Nephron progenitor cell (in vitro differentiated cells): ENCODE measurements around the gene EPHA7.

Experiments
- DNase-seq: peaks from one replicate; pipeline ENCODE4 v3.0.0; 2021
- H3K27ac Mint-ChIP-seq: 2 replicates; pipeline ENCODE4 v1.8.0; 2021; ENCODE audit warnings: mild to moderate bottlenecking, moderate library complexity, mixed read lengths
- H3K27me3 Mint-ChIP-seq: 2 replicates; pipeline ENCODE4 v1.8.0; 2021; ENCODE audit warnings: mild to moderate bottlenecking, low read depth, mixed read lengths; ENCODE audit not compliant: poor library complexity
- H3K36me3 Mint-ChIP-seq: 2 replicates; pipeline ENCODE4 v1.8.0; 2021; ENCODE audit warnings: low read depth, mixed read lengths
- H3K4me1 Mint-ChIP-seq: 2 replicates; pipeline ENCODE4 v1.8.0; 2021; ENCODE audit warnings: mixed read lengths
- H3K4me3 Mint-ChIP-seq: 2 replicates; pipeline ENCODE4 v1.8.0; 2021; ENCODE audit warnings: mild to moderate bottlenecking, moderate library complexity, mixed read lengths
- H3K9me3 Mint-ChIP-seq: 2 replicates; pipeline ENCODE4 v1.8.0; 2021; ENCODE audit warnings: mild to moderate bottlenecking, moderate library complexity, mixed read lengths
- CTCF ChIP-seq: fragments of 200-600 bp; sonication (generic); IDR thresholded peaks from 2 replicates; pipeline ENCODE4 v1.5.0; 2021; ENCODE audit warnings: antibody characterized with exemption

EPHA7 gene

GRCh38 chr6:93344333-93344835 lies 75.0 kb downstream of the EPHA7 start:
- Mint-ChIP-seq H3K27me3 (no peaks in the 10 kb centered on the region), H3K36me3 (no peaks in the 10 kb centered on the region), H3K9me3 (no peaks in the 10 kb centered on the region), H3K27ac (peak overlapping the region; percentile 5), H3K4me1 (peaks cover 15% of the 10 kb centered on the region), H3K4me3 (no peak overlapping the region)
- no peak for TF ChIP-seq CTCF
- DNase-seq, result no peak

- TF ChIP-seq CTCF, result no peak
- no peaks in the 10 kb centered on the region for H3K36me3 Mint-ChIP-seq
- H3K27me3 Mint-ChIP-seq, result no peaks in the 10 kb centered on the region
- no peak for DNase-seq
- peaks cover 17% of the 10 kb centered on the region for H3K4me1 Mint-ChIP-seq
- no peak overlapping the region for H3K4me3 Mint-ChIP-seq
- no peak overlapping the region for H3K27ac Mint-ChIP-seq
- H3K9me3 Mint-ChIP-seq, result no peaks in the 10 kb centered on the region
Observed at GRCh38 chr6:93343476-93343875, 75.9 kb downstream of the EPHA7 start.

- DNase-seq, result peak; percentile 3
- no peak overlapping the region for H3K4me3 Mint-ChIP-seq
- peaks cover 4% of the 10 kb centered on the region for H3K27me3 Mint-ChIP-seq
- TF ChIP-seq CTCF, result no peak
- H3K9me3 Mint-ChIP-seq, result no peaks in the 10 kb centered on the region
- H3K36me3 Mint-ChIP-seq, result no peaks in the 10 kb centered on the region
- H3K4me1 Mint-ChIP-seq, result peaks cover 31% of the 10 kb centered on the region
- no peak overlapping the region for H3K27ac Mint-ChIP-seq
Observed at GRCh38 chr6:93341900-93342613, 77.3 kb downstream of the EPHA7 start.

DNA sequence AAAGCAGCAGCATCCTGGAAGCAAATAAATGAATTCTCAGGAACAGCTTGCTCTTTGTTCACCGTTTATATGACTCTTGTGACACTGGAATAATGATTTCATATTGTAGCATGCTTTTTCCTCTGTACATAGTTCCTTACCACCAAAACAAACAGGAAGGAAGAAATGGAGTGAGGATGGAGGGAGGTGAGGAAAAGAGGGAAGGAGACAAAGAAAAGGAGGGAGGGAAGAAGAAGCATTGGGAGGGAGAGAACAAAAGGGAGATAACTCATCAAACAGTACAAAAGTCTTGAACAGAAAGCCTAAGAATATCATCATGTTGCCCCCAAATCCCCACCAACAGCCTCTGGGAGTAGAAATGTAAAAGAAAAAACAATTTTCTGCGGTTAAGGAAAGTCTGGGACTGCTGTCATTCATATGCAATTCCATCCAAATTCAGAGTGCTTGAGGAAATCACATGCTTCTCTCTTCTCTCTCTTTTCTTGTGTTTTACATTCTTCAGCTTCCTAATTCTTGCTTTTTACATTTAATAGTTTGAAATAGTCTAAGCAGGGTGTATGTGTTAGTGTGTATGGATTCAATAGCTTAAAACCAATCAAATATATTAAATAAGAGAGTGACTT lies 81.5 kb downstream of the EPHA7 start:
- TF ChIP-seq CTCF, result no peak
- DNase-seq, result no peak
- Mint-ChIP-seq H3K27ac (peak overlapping the region; percentile 70), H3K4me1 (peaks cover 40% of the 10 kb centered on the region), H3K4me3 (no peak overlapping the region), H3K9me3 (peaks cover 15% of the 10 kb centered on the region), H3K36me3 (peaks cover 10% of the 10 kb centered on the region), H3K27me3 (peaks cover 4% of the 10 kb centered on the region)

GRCh38 chr6:93337014-93337413 lies 82.3 kb downstream of the EPHA7 start:
- H3K9me3 Mint-ChIP-seq, result peaks cover 15% of the 10 kb centered on the region
- no peak for TF ChIP-seq CTCF
- no peak for DNase-seq
- H3K36me3 Mint-ChIP-seq, result peaks cover 10% of the 10 kb centered on the region
- H3K27me3 Mint-ChIP-seq, result peaks cover 4% of the 10 kb centered on the region
- peak overlapping the region; percentile 70 for H3K27ac Mint-ChIP-seq
- H3K4me1 Mint-ChIP-seq, result peaks cover 36% of the 10 kb centered on the region
- H3K4me3 Mint-ChIP-seq, result no peak overlapping the region
